K562 (cell line): Measurements from ENCODE around the gene CSNK1A1. TPM values are rescaled to one million over a fixed set of nuclear protein-coding genes. Genes with fewer than 3 reads are reported as not detected.
"Not testable (repeated sequence)": the region's sequence is repeated elsewhere in the genome, so short reads cannot be mapped to it uniquely, and the experiment has no call there.

ENCODE experiments used
- ATAC-seq: fragments of 200-7000 bp; cut with Tn5 transposase; 3 replicates; pipeline ENCODE4 v1.9.1; 2020; ENCODE audit warnings: moderate library complexity
- BruUV-seq: library from RNA; stranded (reverse); fragments of 400-500 nt; replicated peaks from 2 replicates; lab custom pipeline; 2021; lab: Mats Ljungman, UMichigan
- CTCF ChIA-PET: fragments of 300-600 bp; formaldehyde crosslinking; extraction: SDS; loops from one replicate; lab custom pipeline; 2021; ENCODE audit warnings: low intra/inter-chr PET ratio; lab: Yijun Ruan, JAX
- POLR2A ChIA-PET: fragments of 300-600, 350-650 bp; sonication (Branson Sonifier 250); formaldehyde crosslinking; extraction: SDS; loops from one replicate; lab custom pipeline; 2021; ENCODE audit warnings: antibody characterized with exemption, inconsistent platforms; lab: Yijun Ruan, JAX
- DNase-seq, 4 experiments: peaks; one replicate each; pipeline versions ENCODE4 v3.0.0 to v3.0.0-alpha.2; 2011 to 2018; ENCODE audit warnings: low spot score in 3 of 4, mixed read lengths in 3 of 4; ENCODE audit errors: extremely low read depth in 1 of 4
- FAIRE-seq: peaks from 2 replicates; lab custom pipeline; 2011; peaks lifted over from hg19 to GRCh38; lab: Jason Lieb, UNC
- H2AFZ ChIP-seq: 2 replicates; pipeline ENCODE4 v1.6.0; 2011; ENCODE audit warnings: low read depth, low read length, control low read depth, inconsistent platforms
- H3K27ac ChIP-seq: fragments of 200-600 bp; 3 replicates; pipeline ENCODE4 v1.8.0; 2011; ENCODE audit warnings: low read depth, mild to moderate bottlenecking, control low read depth, inconsistent platforms, low read length, moderate library complexity, mixed read lengths; ENCODE audit errors: extremely low read depth
- H3K27me3 ChIP-seq, 2 experiments: fragments of 300-600 bp in 1 of 2; 2 replicates in 1 of 2; 3 replicates in 1 of 2; pipeline versions ENCODE4 v1.6.0 to v1.8.0; 2011; ENCODE audit warnings: inconsistent platforms in 2 of 2, low read length in 2 of 2, mild to moderate bottlenecking in 1 of 2, mixed read lengths in 1 of 2, moderate library complexity in 1 of 2; ENCODE audit not compliant: control insufficient read depth in 2 of 2, insufficient read depth in 2 of 2
- H3K36me3 ChIP-seq: fragments of 300-600 bp; 3 replicates; pipeline ENCODE4 v1.8.0; 2011; ENCODE audit warnings: mild to moderate bottlenecking, low read length, inconsistent platforms; ENCODE audit not compliant: control insufficient read depth, insufficient read depth
- H3K4me1 ChIP-seq, 2 experiments: fragments of 200-600 bp in 1 of 2; replicated peaks in 1 of 2; 2 replicates in 1 of 2; 3 replicates in 1 of 2; pipeline versions ENCODE4 v1.5.1 to v1.8.0; 2011; ENCODE audit warnings: inconsistent platforms in 2 of 2, low read length in 2 of 2, mild to moderate bottlenecking in 1 of 2, mixed read lengths in 1 of 2, moderate library complexity in 1 of 2; ENCODE audit not compliant: control insufficient read depth in 2 of 2, insufficient read depth in 2 of 2
- H3K4me2 ChIP-seq: 2 replicates; pipeline ENCODE4 v1.6.1; 2011; ENCODE audit warnings: low read length, control low read depth, inconsistent platforms, mixed read lengths; ENCODE audit not compliant: insufficient read depth
- H3K4me3 ChIP-seq: fragments of 200-600 bp; sonication (generic), shearing (Covaris generic); 2 replicates; pipeline ENCODE4 v1.5.1; 2016; ENCODE audit warnings: control low read depth, inconsistent platforms
- H3K79me2 ChIP-seq: fragments of 200-600 bp; 3 replicates; pipeline ENCODE4 v1.8.0; 2011; ENCODE audit warnings: low read length, inconsistent platforms; ENCODE audit not compliant: control insufficient read depth, insufficient read depth
- H3K9ac ChIP-seq, 2 experiments: 2 replicates each; pipeline versions ENCODE4 v1.6.0 to v1.6.1; 2011; ENCODE audit warnings: low read depth in 2 of 2, low read length in 2 of 2, control low read depth in 1 of 2, inconsistent platforms in 1 of 2, mild to moderate bottlenecking in 1 of 2, mixed read lengths in 1 of 2; ENCODE audit not compliant: insufficient read depth in 1 of 2
- H3K9me1 ChIP-seq: one replicate; pipeline ENCODE4 v1.6.0; 2011; ENCODE audit warnings: inconsistent platforms, mild to moderate bottlenecking, low read length, moderate library complexity; ENCODE audit not compliant: control insufficient read depth, insufficient read depth
- H3K9me3 ChIP-seq: replicated peaks from 2 replicates; pipeline ENCODE4 v1.5.1; 2011; ENCODE audit warnings: low read depth, low read length, inconsistent platforms; ENCODE audit not compliant: control insufficient read depth, insufficient read depth
- H4K20me1 ChIP-seq: replicated peaks from 2 replicates; pipeline ENCODE4 v1.6.1; 2011; ENCODE audit warnings: low read length, inconsistent platforms, mixed read lengths; ENCODE audit not compliant: control insufficient read depth, insufficient read depth
- ARID2 ChIP-seq: fragments of 450-650 bp; IDR thresholded peaks from 2 replicates; pipeline ENCODE4 v1.6.1; 2017; ENCODE audit warnings: antibody characterized with exemption, mild to moderate bottlenecking
- C11orf30 ChIP-seq: fragments of 450-650 bp; IDR thresholded peaks from 2 replicates; pipeline ENCODE4 v1.6.1; 2016; ENCODE audit warnings: low read depth, mild to moderate bottlenecking
- SETDB1 ChIP-seq: IDR thresholded peaks from one replicate; pipeline ENCODE4 v1.6.1; 2012; ENCODE audit warnings: low read length, control low read depth, inconsistent platforms
- SMC3 ChIP-seq: conservative IDR thresholded peaks from 2 replicates; pipeline ENCODE4 v1.6.1; 2011; ENCODE audit warnings: low read depth, low read length, improper control_type of control experiment; ENCODE audit not compliant: insufficient read depth
- ZNF316 ChIP-seq: fragments of 450-650 bp; IDR thresholded peaks from 2 replicates; pipeline ENCODE4 v1.6.1; 2016
- WGBS: fragments of 100-300 bp; shearing (Covaris generic); methylation state at CpG from one replicate; pipeline ENCODE4 v1.1.6; 2016; ENCODE audit warnings: low coverage, mixed read lengths; ENCODE audit not compliant: insufficient coverage; ENCODE audit errors: missing lambda C conversion rate; 5-methylcytosine and 5-hydroxymethylcytosine counted together
- in situ Hi-C: fragments of 300-500 bp; cut with MboI; formaldehyde crosslinking; loops from 4 replicates; pipeline ENCODE4 v1.15.0; 2018; ENCODE audit warnings: inconsistent platforms, mixed read lengths
- intact Hi-C: fragments of 100-400 bp; cut with micrococcal nuclease; formaldehyde crosslinking; loops from 2 replicates; pipeline ENCODE4 v1.14.2; 2022
- polyA plus RNA-seq, 8 experiments: library from polyadenylated mRNA; depleted of rRNA in 4 of 8; stranded (reverse) in 5 of 8; unstranded in 3 of 8; fragments of >200 nt; fragmentation: Nextera tagmentation in 2 of 8; fragmentation: Illumina TruSeq in 1 of 8; extraction: Ambion mirVana in 2 of 8; extraction: Trizol in 1 of 8; gene quantifications; 2 replicates each; pipeline versions ENCODE4 v1.2.1 to v1.2.3, GENCODE V29; 2011 to 2014; ENCODE audit warnings: inconsistent platforms in 1 of 8, missing spikeins in 1 of 8
- total RNA-seq, 7 experiments: library from RNA; depleted of rRNA in 6 of 7; stranded (reverse); fragments of >200 nt in 6 of 7; fragmentation: Illumina TruSeq in 2 of 7; extraction: Trizol in 2 of 7; gene quantifications; 2 replicates each; pipeline versions ENCODE4 v1.2.1 to v1.2.3, GENCODE V29; 2011 to 2021; ENCODE audit warnings: low replicate concordance in 1 of 7
- TF ChIP-seq, protein P1 (sequence below), 3 experiments: IDR thresholded peaks in 2 of 3; conservative IDR thresholded peaks in 1 of 3; 2 replicates each; pipeline ENCODE4 v1.5.1; 2011 to 2012; ENCODE audit warnings: low read length in 3 of 3, mild to moderate bottlenecking in 3 of 3, control low read depth in 2 of 3, improper control_type of control experiment in 1 of 3, inconsistent platforms in 1 of 3, low read depth in 1 of 3, mixed read lengths in 1 of 3, moderate library complexity in 1 of 3; ENCODE audit not compliant: insufficient read depth in 2 of 3
- TF ChIP-seq, protein P2 (sequence below): fragments of 450-650 bp; formaldehyde crosslinking; IDR thresholded peaks from 2 replicates; pipeline ENCODE4 v1.4.0; 2020; ENCODE audit warnings: mild to moderate bottlenecking, moderate library complexity

Gene CSNK1A1
- total and polyA plus RNA-seq, 9 of the 15 experiments (the other 6 are each of a cell fraction or from before 2014, with no cell fraction given): 49.1 to 196 (median 154) TPM

- TF ChIP-seq SETDB1 (no peak), C11orf30 (0 out of 2 replicates have a peak, but pooled peaks have one; percentile 17), ZNF316 (peak; percentile 40; the same call in 1 of the 2 replicates)
- no peaks in the 10 kb centered on the region for H4K20me1 ChIP-seq
- BruUV-seq: no TSS peak
- no peak for DNase-seq
- H3K9ac ChIP-seq: no peak overlapping the region
- FAIRE-seq: no peak
- no peaks in the 10 kb centered on the region for H3K36me3 ChIP-seq
- ChIA-PET POLR2A (interaction anchor here (1.2 kb wide), 1 partner anchor 209 kb away, joined by 5 read pairs; no protein-coding TSS in a partner anchor), CTCF (no interaction called here)
- H3K4me1 ChIP-seq: peaks cover 8 to 13% of the 10 kb centered on the region in 2 experiments; a peak in 4 of 5 replicates
- intact Hi-C loops: no loop called here
- no peaks in the 10 kb centered on the region for H3K27me3 ChIP-seq
- H3K4me2 ChIP-seq: no peak overlapping the region
- H3K79me2 ChIP-seq: no peaks in the 10 kb centered on the region
- H3K4me3 ChIP-seq: no peak overlapping the region
- no peak overlapping the region for H3K27ac ChIP-seq
- 25% methylated on average over 1 of the region's 1 CpG for WGBS
- no peaks in the 10 kb centered on the region for H3K9me3 ChIP-seq
- no peak overlapping the region for H2AFZ ChIP-seq
- ATAC-seq: no peak
- in situ Hi-C loops: loop anchor here (25.0 kb wide), 1 partner anchor 430 kb away; the partner anchor contains the start of gene ABLIM3
- no peaks in the 10 kb centered on the region for H3K9me1 ChIP-seq
Observed at GRCh38 chr5:149567226-149567625, 16.0 kb upstream of the CSNK1A1 start.

DNA sequence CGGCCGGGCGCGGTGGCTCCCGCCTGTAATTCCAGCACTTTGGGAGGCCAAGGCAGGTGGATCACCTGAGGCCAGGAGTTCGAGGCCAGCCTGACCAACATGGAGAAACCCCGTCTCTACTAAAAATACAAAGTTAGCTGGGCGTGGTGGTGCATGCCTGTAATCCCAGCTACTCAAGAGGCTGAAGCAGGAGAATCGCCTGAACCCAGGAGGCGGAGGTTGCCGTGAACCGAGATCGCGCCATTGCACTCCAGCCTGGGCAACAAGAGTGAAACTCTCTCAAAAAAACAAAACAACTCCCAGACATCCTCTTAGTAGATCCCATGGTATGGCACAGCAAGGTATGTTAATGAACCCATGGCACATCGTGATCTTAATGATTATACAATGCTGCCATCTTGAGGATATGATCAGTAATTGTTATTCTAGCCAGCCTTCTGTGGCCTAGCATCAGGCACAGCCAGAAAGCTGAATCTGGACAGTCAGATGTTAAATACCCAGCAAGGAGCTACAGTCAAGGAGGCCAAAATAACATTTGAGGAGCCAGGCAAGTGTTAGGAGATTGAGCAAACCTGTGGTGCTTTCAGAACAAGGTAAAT is 13.4 kb upstream of the CSNK1A1 start:
- BruUV-seq, H3K4me2 ChIP-seq, H3K27ac ChIP-seq, H3K79me2 ChIP-seq, H4K20me1 ChIP-seq, H3K27me3 ChIP-seq, H3K9me3 ChIP-seq, H3K4me3 ChIP-seq, H3K36me3 ChIP-seq, H3K9ac ChIP-seq, H3K9me1 ChIP-seq: not testable (repeated sequence)
- peaks cover 8 to 24% of the 10 kb centered on the region in 2 experiments; a peak in 4 of 5 replicates for H3K4me1 ChIP-seq
- POLR2A ChIA-PET: interaction anchor here (0.9 to 1.0 kb wide), 2 partner anchors 12 to 209 kb away, joined by 3 to 4 read pairs; no protein-coding TSS in a partner anchor
- WGBS: 67% methylated on average over 15 of the region's 15 CpGs
- CTCF ChIA-PET: interaction anchor here (0.6 to 2.8 kb wide), 9 partner anchors 116 to 259 kb away, joined by 3 to 14 read pairs (median 5); no protein-coding TSS in a partner anchor
- DNase-seq (peak; percentile 25 to 75 (median 47)), FAIRE-seq (peak; percentile 94), ATAC-seq (peak; percentile 95)
- intact Hi-C loops (loop anchor here (1.0 to 5.0 kb wide), 7 partner anchors 54 to 832 kb away; partner anchors contain the start of gene ABLIM3), in situ Hi-C loops (loop anchor here (25.0 kb wide), 1 partner anchor 427 kb away; the partner anchor contains the start of gene ABLIM3)
- 0 out of 2 replicates have a peak overlapping the region, but pooled peaks have one; percentile 0 for H2AFZ ChIP-seq
- TF ChIP-seq, protein P1, sequence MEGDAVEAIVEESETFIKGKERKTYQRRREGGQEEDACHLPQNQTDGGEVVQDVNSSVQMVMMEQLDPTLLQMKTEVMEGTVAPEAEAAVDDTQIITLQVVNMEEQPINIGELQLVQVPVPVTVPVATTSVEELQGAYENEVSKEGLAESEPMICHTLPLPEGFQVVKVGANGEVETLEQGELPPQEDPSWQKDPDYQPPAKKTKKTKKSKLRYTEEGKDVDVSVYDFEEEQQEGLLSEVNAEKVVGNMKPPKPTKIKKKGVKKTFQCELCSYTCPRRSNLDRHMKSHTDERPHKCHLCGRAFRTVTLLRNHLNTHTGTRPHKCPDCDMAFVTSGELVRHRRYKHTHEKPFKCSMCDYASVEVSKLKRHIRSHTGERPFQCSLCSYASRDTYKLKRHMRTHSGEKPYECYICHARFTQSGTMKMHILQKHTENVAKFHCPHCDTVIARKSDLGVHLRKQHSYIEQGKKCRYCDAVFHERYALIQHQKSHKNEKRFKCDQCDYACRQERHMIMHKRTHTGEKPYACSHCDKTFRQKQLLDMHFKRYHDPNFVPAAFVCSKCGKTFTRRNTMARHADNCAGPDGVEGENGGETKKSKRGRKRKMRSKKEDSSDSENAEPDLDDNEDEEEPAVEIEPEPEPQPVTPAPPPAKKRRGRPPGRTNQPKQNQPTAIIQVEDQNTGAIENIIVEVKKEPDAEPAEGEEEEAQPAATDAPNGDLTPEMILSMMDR (IDR thresholded peaks at IDR 0.05 in 2 of 3, conservative IDR thresholded peaks at IDR 0.05 in 1 of 3; ENCODE audit: insufficient read depth in 2 of 3, low read depth in 1 of 3, low read length in 3 of 3): peak; percentile 58 to 75 (median 69)
- TF ChIP-seq SMC3 (peak; percentile 73), ARID2 (peak; percentile 66)
- TF ChIP-seq, protein P2, sequence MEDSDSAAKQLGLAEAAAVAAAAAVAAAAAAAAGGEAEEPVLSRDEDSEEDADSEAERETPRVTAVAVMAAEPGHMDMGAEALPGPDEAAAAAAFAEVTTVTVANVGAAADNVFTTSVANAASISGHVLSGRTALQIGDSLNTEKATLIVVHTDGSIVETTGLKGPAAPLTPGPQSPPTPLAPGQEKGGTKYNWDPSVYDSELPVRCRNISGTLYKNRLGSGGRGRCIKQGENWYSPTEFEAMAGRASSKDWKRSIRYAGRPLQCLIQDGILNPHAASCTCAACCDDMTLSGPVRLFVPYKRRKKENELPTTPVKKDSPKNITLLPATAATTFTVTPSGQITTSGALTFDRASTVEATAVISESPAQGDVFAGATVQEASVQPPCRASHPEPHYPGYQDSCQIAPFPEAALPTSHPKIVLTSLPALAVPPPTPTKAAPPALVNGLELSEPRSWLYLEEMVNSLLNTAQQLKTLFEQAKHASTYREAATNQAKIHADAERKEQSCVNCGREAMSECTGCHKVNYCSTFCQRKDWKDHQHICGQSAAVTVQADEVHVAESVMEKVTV: peak; percentile 77
